K562 (cell line): Measurements from ENCODE around the gene ZNF716. TPM values are rescaled to one million over a fixed set of nuclear protein-coding genes. Genes with fewer than 3 reads are reported as not detected.

Experiments
- ATAC-seq: fragments of 200-7000 bp; cut with Tn5 transposase; 3 replicates; pipeline ENCODE4 v1.9.1; 2020; ENCODE audit warnings: moderate library complexity
- BruUV-seq: library from RNA; stranded (reverse); fragments of 400-500 nt; replicated peaks from 2 replicates; lab custom pipeline; 2021; lab: Mats Ljungman, UMichigan
- CTCF ChIA-PET: fragments of 300-600 bp; formaldehyde crosslinking; extraction: SDS; loops from one replicate; lab custom pipeline; 2021; ENCODE audit warnings: low intra/inter-chr PET ratio; lab: Yijun Ruan, JAX
- POLR2A ChIA-PET: fragments of 300-600, 350-650 bp; sonication (Branson Sonifier 250); formaldehyde crosslinking; extraction: SDS; loops from one replicate; lab custom pipeline; 2021; ENCODE audit warnings: antibody characterized with exemption, inconsistent platforms; lab: Yijun Ruan, JAX
- DNase-seq, 4 experiments: peaks; one replicate each; pipeline versions ENCODE4 v3.0.0 to v3.0.0-alpha.2; 2011 to 2018; ENCODE audit warnings: low spot score in 3 of 4, mixed read lengths in 3 of 4; ENCODE audit errors: extremely low read depth in 1 of 4
- FAIRE-seq: peaks from 2 replicates; lab custom pipeline; 2011; peaks lifted over from hg19 to GRCh38; lab: Jason Lieb, UNC
- H2AFZ ChIP-seq: 2 replicates; pipeline ENCODE4 v1.6.0; 2011; ENCODE audit warnings: low read depth, low read length, control low read depth, inconsistent platforms
- H3K27ac ChIP-seq: fragments of 200-600 bp; 3 replicates; pipeline ENCODE4 v1.8.0; 2011; ENCODE audit warnings: low read depth, mild to moderate bottlenecking, control low read depth, inconsistent platforms, low read length, moderate library complexity, mixed read lengths; ENCODE audit errors: extremely low read depth
- H3K27me3 ChIP-seq, 2 experiments: fragments of 300-600 bp in 1 of 2; 2 replicates in 1 of 2; 3 replicates in 1 of 2; pipeline versions ENCODE4 v1.6.0 to v1.8.0; 2011; ENCODE audit warnings: inconsistent platforms in 2 of 2, low read length in 2 of 2, mild to moderate bottlenecking in 1 of 2, mixed read lengths in 1 of 2, moderate library complexity in 1 of 2; ENCODE audit not compliant: control insufficient read depth in 2 of 2, insufficient read depth in 2 of 2
- H3K36me3 ChIP-seq: fragments of 300-600 bp; 3 replicates; pipeline ENCODE4 v1.8.0; 2011; ENCODE audit warnings: mild to moderate bottlenecking, low read length, inconsistent platforms; ENCODE audit not compliant: control insufficient read depth, insufficient read depth
- H3K4me1 ChIP-seq, 2 experiments: fragments of 200-600 bp in 1 of 2; replicated peaks in 1 of 2; 2 replicates in 1 of 2; 3 replicates in 1 of 2; pipeline versions ENCODE4 v1.5.1 to v1.8.0; 2011; ENCODE audit warnings: inconsistent platforms in 2 of 2, low read length in 2 of 2, mild to moderate bottlenecking in 1 of 2, mixed read lengths in 1 of 2, moderate library complexity in 1 of 2; ENCODE audit not compliant: control insufficient read depth in 2 of 2, insufficient read depth in 2 of 2
- H3K4me2 ChIP-seq: 2 replicates; pipeline ENCODE4 v1.6.1; 2011; ENCODE audit warnings: low read length, control low read depth, inconsistent platforms, mixed read lengths; ENCODE audit not compliant: insufficient read depth
- H3K4me3 ChIP-seq: fragments of 200-600 bp; sonication (generic), shearing (Covaris generic); 2 replicates; pipeline ENCODE4 v1.5.1; 2016; ENCODE audit warnings: control low read depth, inconsistent platforms
- H3K79me2 ChIP-seq: fragments of 200-600 bp; 3 replicates; pipeline ENCODE4 v1.8.0; 2011; ENCODE audit warnings: low read length, inconsistent platforms; ENCODE audit not compliant: control insufficient read depth, insufficient read depth
- H3K9ac ChIP-seq, 2 experiments: 2 replicates each; pipeline versions ENCODE4 v1.6.0 to v1.6.1; 2011; ENCODE audit warnings: low read depth in 2 of 2, low read length in 2 of 2, control low read depth in 1 of 2, inconsistent platforms in 1 of 2, mild to moderate bottlenecking in 1 of 2, mixed read lengths in 1 of 2; ENCODE audit not compliant: insufficient read depth in 1 of 2
- H3K9me1 ChIP-seq: one replicate; pipeline ENCODE4 v1.6.0; 2011; ENCODE audit warnings: inconsistent platforms, mild to moderate bottlenecking, low read length, moderate library complexity; ENCODE audit not compliant: control insufficient read depth, insufficient read depth
- H3K9me3 ChIP-seq: replicated peaks from 2 replicates; pipeline ENCODE4 v1.5.1; 2011; ENCODE audit warnings: low read depth, low read length, inconsistent platforms; ENCODE audit not compliant: control insufficient read depth, insufficient read depth
- H4K20me1 ChIP-seq: replicated peaks from 2 replicates; pipeline ENCODE4 v1.6.1; 2011; ENCODE audit warnings: low read length, inconsistent platforms, mixed read lengths; ENCODE audit not compliant: control insufficient read depth, insufficient read depth
- CBFA2T2 ChIP-seq: fragments of 450-650 bp; conservative IDR thresholded peaks from 2 replicates; pipeline ENCODE4 v1.6.1; 2017; ENCODE audit warnings: mild to moderate bottlenecking
- CHD1 ChIP-seq: fragments of 200-600 bp; sonication (generic); IDR thresholded peaks from one replicate; pipeline ENCODE4 v1.6.1; 2012; ENCODE audit warnings: mild to moderate bottlenecking, moderate library complexity, low read length, inconsistent platforms
- NRF1 ChIP-seq, 2 experiments: fragments of 450-650 bp; IDR thresholded peaks in 1 of 2; conservative IDR thresholded peaks in 1 of 2; 2 replicates each; pipeline ENCODE4 v1.6.1; 2014; ENCODE audit warnings: mild to moderate bottlenecking in 2 of 2
- POLR2AphosphoS5 ChIP-seq: IDR thresholded peaks from 2 replicates; pipeline ENCODE4 v1.6.1; 2011; ENCODE audit warnings: mild to moderate bottlenecking, low read depth, low read length, moderate library complexity; ENCODE audit not compliant: control insufficient read depth, insufficient read depth
- ZNF830 ChIP-seq: fragments of 250-450 bp; sonication (Bioruptor Pico); IDR thresholded peaks from 2 replicates; pipeline ENCODE4 v1.5.0; 2021; ENCODE audit warnings: mild to moderate bottlenecking
- WGBS: fragments of 100-300 bp; shearing (Covaris generic); methylation state at CpG from one replicate; pipeline ENCODE4 v1.1.6; 2016; ENCODE audit warnings: low coverage, mixed read lengths; ENCODE audit not compliant: insufficient coverage; ENCODE audit errors: missing lambda C conversion rate; 5-methylcytosine and 5-hydroxymethylcytosine counted together
- in situ Hi-C: fragments of 300-500 bp; cut with MboI; formaldehyde crosslinking; loops from 4 replicates; pipeline ENCODE4 v1.15.0; 2018; ENCODE audit warnings: inconsistent platforms, mixed read lengths
- intact Hi-C: fragments of 100-400 bp; cut with micrococcal nuclease; formaldehyde crosslinking; loops from 2 replicates; pipeline ENCODE4 v1.14.2; 2022
- polyA plus RNA-seq, 8 experiments: library from polyadenylated mRNA; depleted of rRNA in 4 of 8; stranded (reverse) in 5 of 8; unstranded in 3 of 8; fragments of >200 nt; fragmentation: Nextera tagmentation in 2 of 8; fragmentation: Illumina TruSeq in 1 of 8; extraction: Ambion mirVana in 2 of 8; extraction: Trizol in 1 of 8; gene quantifications; 2 replicates each; pipeline versions ENCODE4 v1.2.1 to v1.2.3, GENCODE V29; 2011 to 2014; ENCODE audit warnings: inconsistent platforms in 1 of 8, missing spikeins in 1 of 8
- total RNA-seq, 7 experiments: library from RNA; depleted of rRNA in 6 of 7; stranded (reverse); fragments of >200 nt in 6 of 7; fragmentation: Illumina TruSeq in 2 of 7; extraction: Trizol in 2 of 7; gene quantifications; 2 replicates each; pipeline versions ENCODE4 v1.2.1 to v1.2.3, GENCODE V29; 2011 to 2021; ENCODE audit warnings: low replicate concordance in 1 of 7
- TF ChIP-seq, protein P1 (sequence below): fragments of 250-450 bp; sonication (Bioruptor Pico); IDR thresholded peaks from 2 replicates; pipeline ENCODE4 v1.8.0; 2021; ENCODE audit warnings: moderate library complexity, mild to moderate bottlenecking, inconsistent platforms

The ZNF716 gene
- total and polyA plus RNA-seq, 9 of the 15 experiments (the other 6 are each of a cell fraction or from before 2014, with no cell fraction given) = not detected

DNA sequence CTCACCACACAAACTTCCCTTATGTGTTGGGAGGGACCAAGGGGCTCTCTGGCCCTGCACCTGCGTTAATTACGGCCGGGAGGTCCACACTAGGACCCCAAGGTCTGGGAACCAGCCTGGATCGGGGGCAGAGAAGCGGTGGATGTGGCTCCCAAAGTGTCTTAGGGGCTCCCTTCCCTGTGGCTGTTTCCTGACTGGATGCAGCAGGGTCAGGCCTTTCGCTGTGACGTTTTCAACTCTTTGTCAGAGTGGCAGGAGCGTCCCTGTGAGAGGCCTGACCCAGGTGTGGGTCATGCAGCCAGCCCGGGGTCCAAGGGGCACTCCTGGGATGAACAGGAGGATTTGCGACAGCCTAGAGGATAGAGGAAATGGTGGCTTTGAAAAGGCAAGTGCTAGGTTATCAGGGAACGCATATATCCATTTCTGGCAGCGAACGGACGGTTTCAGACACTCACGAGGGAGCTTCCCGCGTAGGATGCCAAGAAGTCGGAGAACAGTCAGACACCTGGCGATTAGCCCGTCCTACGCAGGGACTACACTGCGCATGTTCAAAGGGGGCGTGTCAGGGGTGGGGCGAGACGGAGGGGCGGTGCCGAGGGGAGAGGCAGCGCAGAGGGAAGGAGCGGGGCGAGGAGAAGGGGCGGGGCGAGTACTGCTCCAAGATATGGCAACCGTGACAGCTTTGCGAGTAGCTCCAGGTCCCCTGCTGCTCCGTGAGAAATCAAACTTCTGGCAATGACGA, 46.2 kb upstream of the ZNF716 start:
- whole genome bisulfite sequencing = under 1% methylated on average over 29 of the region's 36 CpGs
- FAIRE-seq (no peak), DNase-seq (peak; percentile 16 to 23 (median 18)), ATAC-seq (peak; percentile 78)
- Histone ChIP-seq H3K4me2 (peak overlapping the region; percentile 37; the same call in 1 of the 2 replicates), H3K9me3 (no peaks in the 10 kb centered on the region), H4K20me1 (no peaks in the 10 kb centered on the region), H3K36me3 (no peaks in the 10 kb centered on the region), H3K4me1 (no peaks in the 10 kb centered on the region), H3K9ac (no peak overlapping the region), H3K27ac (no peak overlapping the region), H3K4me3 (no peak overlapping the region), H2AFZ (no peak overlapping the region), H3K9me1 (no peaks in the 10 kb centered on the region), H3K79me2 (no peaks in the 10 kb centered on the region)
- in situ Hi-C loops (no loop called here), intact Hi-C loops (no loop called here)
- no TSS peak for BruUV-seq
- POLR2A ChIA-PET = no interaction called here
- CTCF ChIA-PET = no interaction called here
- TF ChIP-seq NRF1 (conservative IDR thresholded peaks at IDR 0.05 in 1 of 2, IDR thresholded peaks at IDR 0.05 in 1 of 2) (peak; percentile 68 to 77), CHD1 (no peak), ZNF830 (CRISPR knock-in tag) (no peak), CBFA2T2 (no peak), POLR2AphosphoS5 (no peak)
- TF ChIP-seq, protein P1, sequence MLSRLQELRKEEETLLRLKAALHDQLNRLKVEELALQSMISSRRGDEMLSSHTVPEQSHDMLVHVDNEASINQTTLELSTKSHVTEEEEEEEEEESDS (CRISPR knock-in tag) = no peak
- TF ChIP-seq, all 486 proteins: peak for 1
- no peaks in the 10 kb centered on the region for H3K27me3 ChIP-seq
